AG09309 (cell line): ENCODE data around the gene PAK2.

Experiments
- DNase-seq: peaks from one replicate; pipeline ENCODE4 v3.0.0-alpha.2; 2010; ENCODE audit warnings: low read depth
- H3K4me3 ChIP-seq: 2 replicates; pipeline ENCODE4 v1.5.1; 2011; ENCODE audit warnings: mild to moderate bottlenecking, low read depth, low read length, moderate library complexity; ENCODE audit not compliant: control insufficient read depth
- CTCF ChIP-seq: IDR thresholded peaks from 2 replicates; pipeline ENCODE4 v1.5.1; 2011; ENCODE audit warnings: mild to moderate bottlenecking, low read depth, low read length, inconsistent platforms; ENCODE audit not compliant: insufficient read depth, control insufficient read depth; ENCODE audit errors: missing control alignments

PAK2 gene

GRCh38 chr3:196754091-196754981, 14.7 kb downstream of the PAK2 start:
- TF ChIP-seq CTCF = no peak
- H3K4me3 ChIP-seq = no peak overlapping the region
- no peak for DNase-seq

- no peak for DNase-seq
- TF ChIP-seq CTCF = no peak
These were observed 17.1 kb downstream of the PAK2 start for GRCh38 chr3:196756732-196757131.

GRCh38 chr3:196757876-196758739, 18.5 kb downstream of the PAK2 start:
- H3K4me3 ChIP-seq = no peak overlapping the region
- no peak for DNase-seq
- no peak for TF ChIP-seq CTCF

More at GRCh38 chr3:196756732-196757131, 17.1 kb downstream of the PAK2 start:
- H3K4me3 ChIP-seq = no peak overlapping the region

GRCh38 chr3:196763179-196763578, 23.5 kb downstream of the PAK2 start:
- no peak for TF ChIP-seq CTCF
- H3K4me3 ChIP-seq = no peak overlapping the region
- no peak for DNase-seq

GRCh38 chr3:196765454-196765853, 25.8 kb downstream of the PAK2 start:
- no peak for TF ChIP-seq CTCF
- no peak for DNase-seq
- no peak overlapping the region for H3K4me3 ChIP-seq

GRCh38 chr3:196771067-196771466, 31.4 kb downstream of the PAK2 start:
- no peak for TF ChIP-seq CTCF
- no peak for DNase-seq

More at GRCh38 chr3:196771067-196771466, 31.4 kb downstream of the PAK2 start:
- H3K4me3 ChIP-seq = no peak overlapping the region
